BE2C (cell line): ENCODE results near the gene NECTIN1.

Source experiments
- DNase-seq: peaks from one replicate; pipeline ENCODE4 v3.0.0-alpha.2; 2020
- H3K27me3 ChIP-seq: fragments of 250-450 bp; sonication (Bioruptor Pico); 2 replicates; pipeline ENCODE4 v1.5.1; 2020; ENCODE audit warnings: mild to moderate bottlenecking
- H3K36me3 ChIP-seq: fragments of 250-450 bp; sonication (Bioruptor Pico); 2 replicates; pipeline ENCODE4 v1.5.1; 2020; ENCODE audit warnings: mild to moderate bottlenecking
- H3K4me1 ChIP-seq: fragments of 250-450 bp; sonication (Bioruptor Pico); 2 replicates; pipeline ENCODE4 v1.5.1; 2020
- H3K4me3 ChIP-seq: 2 replicates; pipeline ENCODE4 v1.5.1; 2011; ENCODE audit warnings: low read depth, low read length
- H3K9me3 ChIP-seq: fragments of 250-450 bp; sonication (Bioruptor Pico); 2 replicates; pipeline ENCODE4 v1.5.1; 2020
- TF ChIP-seq, protein P1 (sequence below): IDR thresholded peaks from 2 replicates; pipeline ENCODE4 v1.5.1; 2012; ENCODE audit warnings: mild to moderate bottlenecking, low read depth, low read length

NECTIN1 gene

DNA sequence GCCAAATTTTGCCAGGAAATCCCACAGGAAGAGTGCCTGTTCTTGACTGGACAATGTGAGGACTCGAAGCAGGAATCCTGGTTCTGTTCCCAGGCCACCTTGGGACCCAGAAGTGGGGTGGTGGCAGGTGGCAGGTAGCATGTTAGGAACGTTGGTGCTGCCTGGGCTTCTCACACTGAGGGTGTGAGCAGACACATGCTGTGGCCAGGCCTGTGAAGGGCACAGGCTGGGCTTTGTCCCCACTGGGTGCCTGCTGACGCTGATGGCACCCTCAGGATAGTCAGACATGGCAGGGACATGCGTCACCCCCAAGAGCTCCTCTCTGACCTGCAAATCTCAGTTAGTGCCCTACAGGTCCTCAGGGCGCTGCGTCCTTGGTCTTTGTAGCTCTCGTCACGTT is 21.1 kb upstream of the NECTIN1 start:
- no peak for DNase-seq
- no peaks in the 10 kb centered on the region for H3K36me3 ChIP-seq
- no peaks in the 10 kb centered on the region for H3K27me3 ChIP-seq
- H3K4me1 ChIP-seq = peaks cover 7% of the 10 kb centered on the region
- H3K9me3 ChIP-seq = no peaks in the 10 kb centered on the region
- H3K4me3 ChIP-seq = no peak overlapping the region
- TF ChIP-seq, protein P1, sequence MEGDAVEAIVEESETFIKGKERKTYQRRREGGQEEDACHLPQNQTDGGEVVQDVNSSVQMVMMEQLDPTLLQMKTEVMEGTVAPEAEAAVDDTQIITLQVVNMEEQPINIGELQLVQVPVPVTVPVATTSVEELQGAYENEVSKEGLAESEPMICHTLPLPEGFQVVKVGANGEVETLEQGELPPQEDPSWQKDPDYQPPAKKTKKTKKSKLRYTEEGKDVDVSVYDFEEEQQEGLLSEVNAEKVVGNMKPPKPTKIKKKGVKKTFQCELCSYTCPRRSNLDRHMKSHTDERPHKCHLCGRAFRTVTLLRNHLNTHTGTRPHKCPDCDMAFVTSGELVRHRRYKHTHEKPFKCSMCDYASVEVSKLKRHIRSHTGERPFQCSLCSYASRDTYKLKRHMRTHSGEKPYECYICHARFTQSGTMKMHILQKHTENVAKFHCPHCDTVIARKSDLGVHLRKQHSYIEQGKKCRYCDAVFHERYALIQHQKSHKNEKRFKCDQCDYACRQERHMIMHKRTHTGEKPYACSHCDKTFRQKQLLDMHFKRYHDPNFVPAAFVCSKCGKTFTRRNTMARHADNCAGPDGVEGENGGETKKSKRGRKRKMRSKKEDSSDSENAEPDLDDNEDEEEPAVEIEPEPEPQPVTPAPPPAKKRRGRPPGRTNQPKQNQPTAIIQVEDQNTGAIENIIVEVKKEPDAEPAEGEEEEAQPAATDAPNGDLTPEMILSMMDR = no peak

DNA sequence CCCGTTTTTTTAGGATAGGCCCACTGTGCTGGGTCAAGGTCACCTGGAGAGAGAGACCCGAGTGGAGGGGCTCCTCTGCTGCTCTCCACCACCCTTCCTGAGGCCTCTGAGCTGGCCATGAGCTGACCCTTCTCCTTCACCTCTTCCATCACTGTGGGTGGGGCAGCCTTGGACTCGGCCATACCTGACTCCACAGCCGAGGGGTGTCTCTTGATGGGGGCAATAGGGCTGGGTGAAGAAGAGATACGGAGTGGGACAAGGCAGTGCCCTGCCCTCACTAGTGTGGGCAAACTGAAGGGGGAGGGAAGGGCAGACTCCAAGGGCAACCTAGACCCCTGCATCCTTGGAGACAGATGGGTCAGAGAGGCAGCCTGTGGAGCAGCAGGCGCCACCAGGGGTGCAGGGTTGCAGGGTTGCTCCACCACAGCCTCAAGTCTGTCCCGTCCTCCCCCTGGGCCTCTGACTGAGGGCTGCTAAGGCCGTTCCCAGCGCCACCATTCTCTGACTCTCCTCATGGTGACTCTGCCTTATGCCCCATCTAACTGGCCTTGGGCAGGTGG is 20.1 kb upstream of the NECTIN1 start:
- no peak for DNase-seq
- H3K27me3 ChIP-seq = no peaks in the 10 kb centered on the region
- peaks cover 7% of the 10 kb centered on the region for H3K4me1 ChIP-seq
- no peaks in the 10 kb centered on the region for H3K9me3 ChIP-seq
- TF ChIP-seq, protein P1 = no peak
- H3K4me3 ChIP-seq = no peak overlapping the region
- no peaks in the 10 kb centered on the region for H3K36me3 ChIP-seq

DNA sequence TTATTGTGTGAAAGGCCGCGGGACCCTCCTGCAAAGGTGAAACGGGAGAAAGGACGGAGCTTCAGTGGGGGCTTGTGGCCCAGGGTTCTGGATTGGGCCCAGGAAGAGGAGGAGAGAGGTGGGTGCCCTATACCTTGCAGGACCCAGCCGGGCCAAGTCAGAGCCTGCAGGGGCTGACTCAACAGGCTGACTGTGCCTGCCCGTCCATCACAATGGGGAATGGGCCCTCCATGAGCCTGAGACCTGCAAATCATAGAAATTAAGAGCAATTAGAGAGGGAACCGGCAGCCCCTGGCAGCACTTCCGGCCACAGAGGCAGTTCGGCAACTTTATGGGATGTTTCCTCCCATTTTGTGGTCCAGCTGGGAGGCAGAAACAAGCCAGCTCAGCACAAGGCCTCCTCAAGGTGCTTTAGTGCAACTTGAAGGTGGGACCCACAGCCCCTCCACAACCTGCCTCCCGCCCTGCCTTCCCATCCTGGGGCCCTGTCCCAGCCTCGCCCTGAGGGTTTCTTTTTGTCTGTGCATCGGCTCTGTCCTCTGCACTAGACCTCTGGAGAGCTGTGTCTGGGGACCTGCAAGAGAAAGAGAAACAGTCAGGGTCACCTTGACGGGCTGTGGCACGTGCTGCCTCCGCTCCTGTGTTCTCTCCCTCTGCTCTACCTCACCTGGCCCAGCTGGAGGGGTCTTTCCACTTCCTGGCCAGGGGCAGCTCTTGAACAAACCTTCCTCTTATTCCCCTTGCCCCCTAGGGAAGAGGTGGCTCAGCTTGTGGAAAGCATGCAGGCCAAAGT is 19.1 kb upstream of the NECTIN1 start:
- H3K9me3 ChIP-seq = no peaks in the 10 kb centered on the region
- H3K4me1 ChIP-seq = peaks cover 7% of the 10 kb centered on the region
- no peaks in the 10 kb centered on the region for H3K36me3 ChIP-seq
- no peak overlapping the region for H3K4me3 ChIP-seq
- H3K27me3 ChIP-seq = no peaks in the 10 kb centered on the region
- TF ChIP-seq, protein P1 = no peak
- DNase-seq = no peak

- no peak for DNase-seq
- Histone ChIP-seq H3K4me1 (peaks cover 6% of the 10 kb centered on the region), H3K9me3 (no peaks in the 10 kb centered on the region), H3K36me3 (no peaks in the 10 kb centered on the region), H3K4me3 (no peak overlapping the region), H3K27me3 (no peaks in the 10 kb centered on the region)
- TF ChIP-seq, protein P1 = no peak
Observed at GRCh38 chr11:119745776-119746535, 17.0 kb upstream of the NECTIN1 start.

DNA sequence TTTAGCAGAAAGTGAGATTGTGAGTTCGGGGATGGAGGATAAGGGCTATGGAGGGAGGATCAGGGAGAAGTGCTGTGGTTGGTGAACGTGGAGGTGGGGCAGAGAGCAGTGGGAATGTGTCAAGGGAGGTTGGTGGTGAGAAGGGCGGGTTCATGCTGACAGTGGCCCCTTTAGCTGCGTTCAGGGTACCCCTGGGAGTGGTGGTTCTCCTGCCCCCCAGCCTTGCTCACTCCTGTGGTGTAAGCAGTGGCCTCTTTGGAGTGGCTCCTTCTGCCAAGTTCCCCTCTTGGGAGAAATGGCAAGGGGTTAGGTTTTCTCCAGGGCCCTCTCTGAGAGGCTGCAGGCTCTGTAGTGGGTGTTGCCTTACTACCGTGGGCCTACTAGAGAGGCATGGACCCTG is 16.1 kb upstream of the NECTIN1 start:
- TF ChIP-seq, protein P1 = no peak
- Histone ChIP-seq H3K27me3 (no peaks in the 10 kb centered on the region), H3K4me1 (peaks cover 11% of the 10 kb centered on the region), H3K9me3 (no peaks in the 10 kb centered on the region), H3K4me3 (no peak overlapping the region), H3K36me3 (no peaks in the 10 kb centered on the region)
- no peak for DNase-seq
